Prostate gland (tissue), 2 donors: ENCODE measurements around the gene SV2C.

Experiments used
- CTCF ChIP-seq, 4 experiments: fragments of 200-600 bp in 2 of 4; fragments of 450-650 bp in 2 of 4; sonication (generic) in 2 of 4; IDR thresholded peaks; 1 replicate in 3 of 4; 2 replicates in 1 of 4; pipeline ENCODE4 v1.5.1; 2016 to 2019; ENCODE audit warnings: antibody characterized with exemption in 4 of 4, mild to moderate bottlenecking in 2 of 4, moderate library complexity in 2 of 4
- POLR2AphosphoS5 ChIP-seq: sonication (generic); formaldehyde crosslinking; IDR thresholded peaks from one replicate; pipeline ENCODE4 v1.6.1; 2017; ENCODE audit warnings: antibody characterized with exemption

GRCh38 chr5:76310208-76310607, 227.0 kb downstream of the SV2C start:
- TF ChIP-seq CTCF (IDR thresholded peaks at IDR 0.05), result no peak
- no peak for TF ChIP-seq POLR2AphosphoS5
